HG03469 (cell line): ENCODE results near the gene ADAMTSL2.

Source experiments
- ATAC-seq: cut with Tn5 transposase; IDR thresholded peaks from one replicate; pipeline ENCODE4 v1.9.1; 2021; ENCODE audit warnings: mild to moderate bottlenecking, moderate library complexity, moderate number of reproducible peaks; ENCODE audit not compliant: unreplicated experiment

Gene ADAMTSL2

GRCh38 chr9:133618726-133619125, 84.2 kb downstream of the ADAMTSL2 start:
- no peak for ATAC-seq

GRCh38 chr9:133619791-133620190, 85.3 kb downstream of the ADAMTSL2 start:
- no peak for ATAC-seq

DNA sequence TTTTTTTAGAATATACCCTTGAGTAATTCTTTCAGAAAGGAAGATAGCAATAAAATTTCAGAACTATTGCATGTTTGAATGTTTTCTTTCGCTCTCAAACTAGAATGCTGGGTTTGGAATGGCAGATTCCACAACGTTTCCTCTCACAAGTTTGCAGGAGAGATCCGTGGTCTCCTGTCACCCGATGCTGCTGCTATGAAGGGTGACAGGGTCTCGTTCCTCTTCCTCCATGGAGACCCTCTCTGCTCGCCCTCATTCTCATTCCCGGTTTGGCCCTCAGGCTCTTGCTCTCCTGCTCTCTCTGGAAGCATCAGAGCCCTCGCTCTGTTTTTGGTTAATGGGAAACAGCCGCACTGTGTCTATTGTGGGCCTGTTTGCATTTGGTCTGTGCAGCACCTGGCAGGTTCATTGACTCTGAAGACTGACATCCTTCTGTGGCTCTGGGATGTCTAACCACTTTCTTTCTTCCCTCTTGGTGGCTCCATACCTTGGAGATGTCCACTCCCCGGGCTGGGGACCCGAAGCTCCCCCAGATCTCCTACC, 87.3 kb downstream of the ADAMTSL2 start:
- no peak for ATAC-seq

- ATAC-seq = no peak
Observed at GRCh38 chr9:133622555-133622954, 88.1 kb downstream of the ADAMTSL2 start.
